ENCODE measurements around the gene TEKT2. TPM values are rescaled to one million over a fixed set of nuclear protein-coding genes. Genes with fewer than 3 reads are reported as not detected.

The TEKT2 gene
- total RNA-seq, 1 experiment from 2014 or later, result not detected

DNA sequence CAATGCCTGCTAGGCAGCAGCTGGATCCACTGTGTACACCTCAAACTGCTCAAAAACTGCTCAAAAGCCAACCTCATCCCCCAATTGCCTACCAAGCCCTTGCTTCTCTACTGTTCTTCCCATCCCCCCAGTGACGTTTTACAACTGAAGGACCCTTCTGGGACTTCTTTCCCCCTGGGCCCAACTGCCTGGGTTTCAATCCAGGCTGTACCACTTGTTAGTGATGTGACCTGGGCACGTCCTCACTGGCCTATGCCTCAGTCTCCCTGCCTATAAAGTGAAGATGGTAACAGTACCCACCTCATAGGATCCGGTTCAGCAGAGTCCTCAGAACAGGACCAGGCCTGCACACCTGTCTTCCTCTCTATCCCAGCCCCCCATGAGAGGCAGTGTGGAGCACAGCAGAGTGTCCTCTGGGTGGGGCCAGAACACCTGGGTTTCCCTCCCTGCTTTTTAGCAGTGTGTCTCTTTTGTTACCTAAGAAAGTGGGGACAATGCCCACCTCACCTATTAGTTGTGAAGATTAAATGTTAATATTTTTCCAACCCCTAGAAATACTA lies 1.9 kb upstream of the TEKT2 start:
- ATAC-seq, result no peak

DNA sequence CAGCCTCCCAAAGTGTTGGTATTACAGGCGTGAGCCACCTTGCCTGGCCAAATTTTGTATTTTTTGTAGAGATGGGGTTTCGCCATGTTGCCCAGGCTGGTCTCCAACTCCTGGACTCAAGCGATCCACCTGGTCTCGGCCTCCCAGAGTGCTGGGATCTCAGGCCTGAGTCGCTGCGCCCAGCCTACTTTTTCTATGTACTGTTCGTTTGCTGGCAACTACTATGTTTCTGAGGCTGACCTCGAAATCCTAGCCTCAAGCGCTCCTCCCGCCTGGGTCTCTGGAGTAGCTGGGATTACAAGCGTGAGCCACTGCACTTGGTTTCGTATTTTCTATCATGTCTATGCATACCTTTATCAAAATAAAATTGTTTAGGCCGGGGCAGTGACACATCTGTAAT lies 675 bp upstream of the TEKT2 start:
- H3K27me3 ChIP-seq (ENCODE audit: low read length), result no peaks in the 10 kb centered on the region
- ChIA-PET POLR2A (ENCODE audit: unreplicated experiment) (no interaction called here), CTCF (no interaction called here)
- no peaks in the 10 kb centered on the region for H3K79me2 ChIP-seq (ENCODE audit: low read length)
- DNase-seq (no peak), ATAC-seq (no peak)
- H3K9me2 ChIP-seq (replicated peaks; ENCODE audit: low read length), result no peaks in the 10 kb centered on the region
- no peak overlapping the region for H2AFZ ChIP-seq (ENCODE audit: low read length)
- H3K4me1 ChIP-seq (ENCODE audit: insufficient read depth, low read length), result 0 out of 2 replicates have a peak, but pooled peaks cover under 1% of the 10 kb centered on the region
- no peak overlapping the region for H3K4me2 ChIP-seq (ENCODE audit: low read length)
- no peak overlapping the region for H3K4me3 ChIP-seq (ENCODE audit: low read length)
- no peaks in the 10 kb centered on the region for H3K9me3 ChIP-seq (ENCODE audit: low read length)
- BruUV-seq (replicated peaks), result no TSS peak
- no peak overlapping the region for H3K27ac ChIP-seq (ENCODE audit: low read length)
- intact Hi-C loops (cut with micrococcal nuclease), result loop anchor here (10.0 kb wide), 1 partner anchor 148 kb away; the partner anchor contains the start of gene AGO3
- no peak overlapping the region for H3K9ac ChIP-seq (ENCODE audit: low read length)
- H3F3A ChIP-seq (ENCODE audit: low read length, unreplicated experiment), result no peaks in the 10 kb centered on the region
- no peaks in the 10 kb centered on the region for H3K36me3 ChIP-seq (ENCODE audit: low read depth, low read length)
- TF ChIP-seq, protein P1, sequence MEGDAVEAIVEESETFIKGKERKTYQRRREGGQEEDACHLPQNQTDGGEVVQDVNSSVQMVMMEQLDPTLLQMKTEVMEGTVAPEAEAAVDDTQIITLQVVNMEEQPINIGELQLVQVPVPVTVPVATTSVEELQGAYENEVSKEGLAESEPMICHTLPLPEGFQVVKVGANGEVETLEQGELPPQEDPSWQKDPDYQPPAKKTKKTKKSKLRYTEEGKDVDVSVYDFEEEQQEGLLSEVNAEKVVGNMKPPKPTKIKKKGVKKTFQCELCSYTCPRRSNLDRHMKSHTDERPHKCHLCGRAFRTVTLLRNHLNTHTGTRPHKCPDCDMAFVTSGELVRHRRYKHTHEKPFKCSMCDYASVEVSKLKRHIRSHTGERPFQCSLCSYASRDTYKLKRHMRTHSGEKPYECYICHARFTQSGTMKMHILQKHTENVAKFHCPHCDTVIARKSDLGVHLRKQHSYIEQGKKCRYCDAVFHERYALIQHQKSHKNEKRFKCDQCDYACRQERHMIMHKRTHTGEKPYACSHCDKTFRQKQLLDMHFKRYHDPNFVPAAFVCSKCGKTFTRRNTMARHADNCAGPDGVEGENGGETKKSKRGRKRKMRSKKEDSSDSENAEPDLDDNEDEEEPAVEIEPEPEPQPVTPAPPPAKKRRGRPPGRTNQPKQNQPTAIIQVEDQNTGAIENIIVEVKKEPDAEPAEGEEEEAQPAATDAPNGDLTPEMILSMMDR (conservative IDR thresholded peaks at IDR 0.05; ENCODE audit: low read depth, low read length), result no peak
- no peak for TF ChIP-seq EZH2phosphoT487 (IDR thresholded peaks at IDR 0.05; ENCODE audit: borderline replicate concordance, low read length)
- no peak for TF ChIP-seq EZH2 (IDR thresholded peaks at IDR 0.05; ENCODE audit: low read length, unreplicated experiment)
- no peaks in the 10 kb centered on the region for H4K20me1 ChIP-seq (ENCODE audit: low read length)

More for the DNA sequence above, 1.9 kb upstream of the TEKT2 start:
- Histone ChIP-seq H3K4me3 (ENCODE audit: low read length) (no peak overlapping the region), H3K27me3 (ENCODE audit: low read length) (no peaks in the 10 kb centered on the region), H3K9me2 (replicated peaks; ENCODE audit: low read length) (no peaks in the 10 kb centered on the region), H3F3A (ENCODE audit: low read length, unreplicated experiment) (no peaks in the 10 kb centered on the region), H3K4me2 (ENCODE audit: low read length) (no peak overlapping the region), H3K4me1 (ENCODE audit: insufficient read depth, low read length) (no peaks in the 10 kb centered on the region), H3K79me2 (ENCODE audit: low read length) (no peaks in the 10 kb centered on the region), H3K9me3 (ENCODE audit: low read length) (no peaks in the 10 kb centered on the region), H2AFZ (ENCODE audit: low read length) (no peak overlapping the region), H3K9ac (ENCODE audit: low read length) (no peak overlapping the region), H3K36me3 (ENCODE audit: low read depth, low read length) (no peaks in the 10 kb centered on the region), H4K20me1 (ENCODE audit: low read length) (no peaks in the 10 kb centered on the region), H3K27ac (ENCODE audit: low read length) (no peak overlapping the region)
- ChIA-PET CTCF (no interaction called here), POLR2A (ENCODE audit: unreplicated experiment) (no interaction called here)
- TF ChIP-seq, protein P1 (conservative IDR thresholded peaks at IDR 0.05; ENCODE audit: low read depth, low read length), result peak; percentile 22; the same call in 1 of the 2 replicates
- no peak for TF ChIP-seq EZH2phosphoT487 (IDR thresholded peaks at IDR 0.05; ENCODE audit: borderline replicate concordance, low read length)
- TF ChIP-seq EZH2 (IDR thresholded peaks at IDR 0.05; ENCODE audit: low read length, unreplicated experiment), result no peak
- no TSS peak for BruUV-seq (replicated peaks)
- intact Hi-C loops (cut with micrococcal nuclease), result loop anchor here (10.0 kb wide), 1 partner anchor 147 kb away; the partner anchor contains the start of gene AGO3
- no peak for DNase-seq

DNA sequence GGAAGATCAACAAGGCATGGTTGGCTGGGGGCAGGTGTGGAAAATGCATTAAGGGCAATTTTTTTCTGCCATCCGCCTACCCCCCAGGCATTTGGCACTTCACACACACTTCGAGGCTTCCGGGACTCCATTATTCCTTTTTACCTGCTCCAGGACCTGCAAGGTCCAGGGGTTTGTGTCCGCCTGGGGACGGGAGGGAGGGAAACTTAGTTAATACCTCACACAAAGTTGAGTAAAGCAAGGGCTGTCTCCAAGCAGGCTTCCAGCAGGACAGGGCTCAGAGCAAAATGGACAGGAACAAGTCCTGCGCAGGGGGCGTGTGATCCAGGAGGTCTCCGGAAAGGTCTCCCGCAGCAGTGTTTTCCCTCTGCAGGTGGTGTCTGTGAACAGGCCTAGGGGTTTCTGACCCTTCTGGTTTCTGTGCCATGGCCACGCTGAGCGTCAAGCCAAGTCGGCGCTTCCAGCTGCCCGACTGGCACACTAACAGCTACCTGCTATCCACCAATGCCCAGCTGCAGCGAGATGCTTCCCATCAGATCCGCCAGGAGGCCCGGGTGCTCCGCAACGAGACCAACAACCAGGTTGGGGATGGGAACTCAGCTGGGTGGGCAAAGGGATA lies 712 bp downstream of the TEKT2 start:
- H3K4me1 ChIP-seq (ENCODE audit: insufficient read depth, low read length), result peaks cover 5% of the 10 kb centered on the region; the same call in 1 of the 2 replicates
- CTCF ChIA-PET, result no interaction called here

More for the DNA sequence above, 712 bp downstream of the TEKT2 start:
- Histone ChIP-seq H3K4me2 (ENCODE audit: low read length) (no peak overlapping the region), H3K9me2 (replicated peaks; ENCODE audit: low read length) (no peaks in the 10 kb centered on the region), H3K27me3 (ENCODE audit: low read length) (no peaks in the 10 kb centered on the region), H3K27ac (ENCODE audit: low read length) (no peak overlapping the region), H3K4me3 (ENCODE audit: low read length) (no peak overlapping the region), H3K79me2 (ENCODE audit: low read length) (peaks cover 9% of the 10 kb centered on the region), H2AFZ (ENCODE audit: low read length) (peak overlapping the region; percentile 22; the same call in 1 of the 2 replicates), H3K9ac (ENCODE audit: low read length) (no peak overlapping the region), H3F3A (ENCODE audit: low read length, unreplicated experiment) (no peaks in the 10 kb centered on the region), H3K9me3 (ENCODE audit: low read length) (no peaks in the 10 kb centered on the region), H4K20me1 (ENCODE audit: low read length) (no peaks in the 10 kb centered on the region), H3K36me3 (ENCODE audit: low read depth, low read length) (no peaks in the 10 kb centered on the region)
- no peak for ATAC-seq
- intact Hi-C loops (cut with micrococcal nuclease), result loop anchor here (5.0 to 10.0 kb wide), 2 partner anchors 150 to 227 kb away; partner anchors contain the start of gene AGO3
- POLR2A ChIA-PET (ENCODE audit: unreplicated experiment), result no interaction called here
- DNase-seq, result no peak
- BruUV-seq (replicated peaks), result no TSS peak
- TF ChIP-seq EZH2 (IDR thresholded peaks at IDR 0.05; ENCODE audit: low read length, unreplicated experiment) (no peak), EZH2phosphoT487 (IDR thresholded peaks at IDR 0.05; ENCODE audit: borderline replicate concordance, low read length) (no peak)
- TF ChIP-seq, protein P1 (conservative IDR thresholded peaks at IDR 0.05; ENCODE audit: low read depth, low read length), result no peak

All from PC-3 (cell line).